Right lobe of liver (tissue), 6 donors: ENCODE measurements around the gene ARSA. TPM values are rescaled to one million over a fixed set of nuclear protein-coding genes. Genes with fewer than 3 reads are reported as not detected.
"Not testable (repeated sequence)": the region's sequence is repeated elsewhere in the genome, so short reads cannot be mapped to it uniquely, and the experiment has no call there.

ENCODE experiments used
- ATAC-seq, 4 donors: fragments of 200-7000 bp; cut with Tn5 transposase; one replicate each; pipeline ENCODE4 v1.9.1; 2020; ENCODE audit warnings: mild to moderate bottlenecking in 4 of 4, moderate library complexity in 4 of 4
- DNase-seq, 3 donors: peaks; one replicate each; pipeline ENCODE4 v3.0.0-alpha.2; 2020
- H3K27ac ChIP-seq, 3 donors: fragments of 200-600 bp; one replicate each; pipeline ENCODE4 v1.8.0; 2022
- H3K27me3 ChIP-seq, 2 donors: fragments of 200-600 bp; one replicate each; pipeline ENCODE4 v1.8.0; 2022
- H3K36me3 ChIP-seq, 4 donors: fragments of 200-600 bp; sonication (generic) in 1 of 4; one replicate each; pipeline versions ENCODE4 v1.5.1 to v1.8.0; 2017 to 2022; ENCODE audit warnings: control low read depth in 1 of 4
- H3K4me1 ChIP-seq, 4 donors: fragments of 200-600 bp; sonication (generic) in 1 of 4; one replicate each; pipeline versions ENCODE4 v1.5.1 to v1.8.0; 2017 to 2022; ENCODE audit warnings: control low read depth in 1 of 4
- H3K4me3 ChIP-seq, 3 donors: fragments of 200-600 bp; one replicate each; pipeline ENCODE4 v1.8.0; 2022
- H3K9me3 ChIP-seq, 4 donors: fragments of 200-600 bp; sonication (generic) in 1 of 4; one replicate each; pipeline versions ENCODE4 v1.5.1 to v1.8.0; 2017 to 2022; ENCODE audit warnings: control low read depth in 1 of 4
- POLR2A ChIP-seq: fragments of 450-650 bp; IDR thresholded peaks from one replicate; pipeline ENCODE4 v1.6.1; 2017; ENCODE audit warnings: antibody characterized with exemption, mild to moderate bottlenecking
- WGBS: methylation state at CpG from one replicate; pipeline ENCODE4 v1.1.6; 2018; ENCODE audit warnings: low coverage, low lambda C conversion rate; ENCODE audit not compliant: insufficient coverage; ENCODE audit errors: missing lambda C conversion rate; 5-methylcytosine and 5-hydroxymethylcytosine counted together
- intact Hi-C, 2 donors: fragments of 100-400 bp; cut with DNase I; formaldehyde crosslinking; loops; one replicate each; pipeline versions ENCODE4 v1.11.2 to v1.14.1; 2022
- total RNA-seq, 6 experiments: library from RNA; depleted of rRNA in 2 of 6; stranded (reverse); fragments of >200 nt in 2 of 6; fragmentation: NEBNext Ultra II Directional in 3 of 6; extraction: Animal tissue kit (Norgen Biotek cat#: 25700) in 3 of 6; gene quantifications; one replicate each; pipeline versions ENCODE4 v1.1.0 to v1.2.4, GENCODE V29; 2016 to 2023
- TF ChIP-seq, protein P1 (sequence below), 4 donors: fragments of 200-600 bp in 3 of 4; fragments of 450-650 bp in 1 of 4; IDR thresholded peaks; one replicate each; pipeline versions ENCODE4 v1.5.1 to v1.8.0; 2016 to 2022; ENCODE audit warnings: antibody characterized with exemption in 4 of 4, mild to moderate bottlenecking in 2 of 4
- donor health status: DM: no; HTN: yes; CAD: no.
- donor health status: DM: no; HTN: no; CAD: no.
- donor health status: DM: no; HTN: no; CAD: no.
- donor health status: DM: no; HTN: yes; CAD: no.
- donor health status: DM: no; HTN: yes; CAD: no.

ARSA gene
- total RNA-seq, 6 experiments from 2014 or later: 20.8 to 47.3 (median 38.6) TPM

DNA sequence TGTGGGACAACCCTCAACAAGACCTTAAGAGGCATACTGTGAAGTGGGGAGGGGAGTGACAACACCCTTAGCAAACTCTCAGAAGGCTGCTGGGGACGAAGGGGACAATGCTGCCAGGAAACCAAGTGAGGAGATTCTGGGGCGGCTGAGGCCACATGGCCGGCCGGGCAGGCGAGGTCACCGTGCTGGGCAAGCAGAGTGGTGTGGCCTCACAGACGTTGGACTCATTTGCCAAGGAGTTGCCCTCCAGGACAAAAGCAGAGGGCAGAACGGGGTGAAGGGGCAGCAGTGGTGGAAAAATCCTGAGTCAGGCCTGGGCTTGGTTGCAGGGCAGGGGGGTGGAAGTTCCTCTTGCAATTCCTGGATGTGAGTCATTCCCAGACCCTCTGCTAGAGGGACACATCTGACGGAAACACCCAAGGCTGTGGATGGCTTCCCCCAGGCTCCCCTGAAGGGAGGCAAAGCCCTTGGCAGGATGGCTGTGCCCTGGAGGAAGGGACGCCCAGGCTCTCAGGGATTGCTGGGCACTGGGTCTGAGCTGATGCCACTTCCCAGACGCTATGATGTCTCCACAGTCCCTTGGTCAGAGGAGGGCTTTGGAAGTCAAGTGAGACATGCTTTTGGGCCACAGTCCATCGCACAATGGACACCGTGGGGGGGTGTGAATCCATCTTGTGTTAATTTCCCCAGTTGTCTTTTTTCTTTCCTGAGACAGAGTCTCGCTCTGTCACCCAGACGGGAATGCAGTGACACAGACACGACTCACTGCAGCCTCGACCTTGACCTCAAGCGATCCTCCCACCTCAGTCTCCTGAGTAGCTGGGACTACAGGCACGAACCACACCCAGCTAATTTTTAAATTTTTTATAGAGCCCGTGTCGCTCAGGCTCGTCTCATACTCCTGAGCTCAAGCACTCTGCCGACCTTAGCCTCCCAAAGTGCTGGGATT, 28.4 kb upstream of the ARSA start:
- no peaks in the 10 kb centered on the region for H3K4me1 ChIP-seq
- ATAC-seq: peak; percentile 76 to 89 (median 86)
- H3K4me3 ChIP-seq: no peak overlapping the region
- no peaks in the 10 kb centered on the region for H3K27me3 ChIP-seq
- intact Hi-C loops: no loop called here
- no peaks in the 10 kb centered on the region for H3K36me3 ChIP-seq
- DNase-seq: peak in 1 of 3 donors; percentile 48
- H3K27ac ChIP-seq: peak overlapping the region in 1 of 3 donors; percentile 38
- no peaks in the 10 kb centered on the region for H3K9me3 ChIP-seq
- WGBS: 68% methylated on average over 6 of the region's 23 CpGs
- TF ChIP-seq, protein P1, sequence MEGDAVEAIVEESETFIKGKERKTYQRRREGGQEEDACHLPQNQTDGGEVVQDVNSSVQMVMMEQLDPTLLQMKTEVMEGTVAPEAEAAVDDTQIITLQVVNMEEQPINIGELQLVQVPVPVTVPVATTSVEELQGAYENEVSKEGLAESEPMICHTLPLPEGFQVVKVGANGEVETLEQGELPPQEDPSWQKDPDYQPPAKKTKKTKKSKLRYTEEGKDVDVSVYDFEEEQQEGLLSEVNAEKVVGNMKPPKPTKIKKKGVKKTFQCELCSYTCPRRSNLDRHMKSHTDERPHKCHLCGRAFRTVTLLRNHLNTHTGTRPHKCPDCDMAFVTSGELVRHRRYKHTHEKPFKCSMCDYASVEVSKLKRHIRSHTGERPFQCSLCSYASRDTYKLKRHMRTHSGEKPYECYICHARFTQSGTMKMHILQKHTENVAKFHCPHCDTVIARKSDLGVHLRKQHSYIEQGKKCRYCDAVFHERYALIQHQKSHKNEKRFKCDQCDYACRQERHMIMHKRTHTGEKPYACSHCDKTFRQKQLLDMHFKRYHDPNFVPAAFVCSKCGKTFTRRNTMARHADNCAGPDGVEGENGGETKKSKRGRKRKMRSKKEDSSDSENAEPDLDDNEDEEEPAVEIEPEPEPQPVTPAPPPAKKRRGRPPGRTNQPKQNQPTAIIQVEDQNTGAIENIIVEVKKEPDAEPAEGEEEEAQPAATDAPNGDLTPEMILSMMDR (IDR thresholded peaks at IDR 0.05): no peak
- no peak for TF ChIP-seq POLR2A

DNA sequence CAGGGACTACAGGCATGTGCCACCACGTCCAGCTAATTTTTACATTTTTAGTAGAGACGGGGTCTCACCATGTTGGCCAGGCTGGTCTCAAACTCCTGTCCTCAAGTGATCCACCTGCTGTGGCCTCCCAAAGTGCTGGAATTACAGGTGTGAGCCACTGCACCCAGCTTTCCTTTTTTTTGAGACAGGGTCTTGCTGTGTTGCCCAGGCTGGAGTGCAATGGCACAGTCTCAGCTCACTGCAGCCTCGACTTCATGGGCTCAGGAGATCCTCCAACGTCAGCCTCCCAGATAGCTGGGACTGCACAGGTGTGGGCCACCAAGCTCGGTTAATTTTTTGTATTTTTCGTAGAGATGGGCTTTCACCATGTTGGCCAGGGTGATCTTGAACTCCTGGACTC, 26.7 kb upstream of the ARSA start:
- H3K27me3 ChIP-seq, DNase-seq, H3K36me3 ChIP-seq, H3K4me1 ChIP-seq, ATAC-seq, H3K27ac ChIP-seq, intact Hi-C loops, H3K4me3 ChIP-seq, H3K9me3 ChIP-seq: not testable (repeated sequence)
- 78% methylated on average over 4 of the region's 6 CpGs for WGBS

DNA sequence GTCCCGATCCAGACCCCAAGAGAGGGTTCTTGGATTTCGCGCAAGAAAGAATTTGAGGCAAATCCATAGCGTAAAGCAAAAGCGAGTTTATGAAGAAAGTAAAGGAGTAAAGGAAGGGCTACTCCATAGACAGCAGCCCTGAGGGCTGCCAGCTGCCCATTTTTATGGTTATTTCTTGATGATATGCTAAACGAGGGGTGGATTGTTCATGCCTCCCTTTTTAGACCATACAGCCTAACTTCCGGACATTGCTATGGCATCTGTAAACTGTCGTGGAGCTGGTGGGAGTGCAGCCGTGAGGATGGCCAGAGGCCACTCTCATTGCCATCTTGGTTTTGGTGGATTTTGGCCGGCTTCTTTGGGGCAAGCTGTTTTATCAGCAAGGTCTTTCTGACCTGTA, 25.3 kb upstream of the ARSA start:
- WGBS: 89% methylated on average over 4 of the region's 10 CpGs
- ATAC-seq: no peak
- H3K27me3 ChIP-seq: no peaks in the 10 kb centered on the region

DNA sequence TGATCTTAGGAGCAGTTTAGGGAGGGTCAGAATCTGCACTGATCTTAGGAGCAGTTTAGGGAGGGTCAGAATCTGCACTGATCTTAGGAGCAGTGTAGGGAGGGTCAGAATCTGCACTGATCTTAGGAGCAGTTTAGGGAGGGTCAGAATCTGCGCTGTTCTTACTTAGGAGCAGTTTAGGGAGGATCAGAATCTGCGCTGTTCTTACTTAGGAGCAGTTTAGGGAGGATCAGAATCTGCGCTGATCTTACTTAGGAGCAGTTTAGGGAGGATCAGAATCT, 15.8 kb upstream of the ARSA start:
- 57% methylated on average over 3 of the region's 3 CpGs for WGBS
- H3K4me3 ChIP-seq, H3K9me3 ChIP-seq, H3K36me3 ChIP-seq, H3K27ac ChIP-seq, ATAC-seq, H3K27me3 ChIP-seq, DNase-seq, intact Hi-C loops: not testable (repeated sequence)
- peaks cover 0 to 27% (median 12%) of the 10 kb centered on the region in 4 donors for H3K4me1 ChIP-seq

More for the DNA sequence above, 25.3 kb upstream of the ARSA start:
- H3K9me3 ChIP-seq: no peaks in the 10 kb centered on the region
- no peak for TF ChIP-seq POLR2A
- TF ChIP-seq, protein P1 (IDR thresholded peaks at IDR 0.05): no peak
- no peak overlapping the region for H3K4me3 ChIP-seq
- no peak overlapping the region for H3K27ac ChIP-seq
- DNase-seq: no peak
- H3K36me3 ChIP-seq: no peaks in the 10 kb centered on the region
- no peaks in the 10 kb centered on the region for H3K4me1 ChIP-seq
- intact Hi-C loops: no loop called here

DNA sequence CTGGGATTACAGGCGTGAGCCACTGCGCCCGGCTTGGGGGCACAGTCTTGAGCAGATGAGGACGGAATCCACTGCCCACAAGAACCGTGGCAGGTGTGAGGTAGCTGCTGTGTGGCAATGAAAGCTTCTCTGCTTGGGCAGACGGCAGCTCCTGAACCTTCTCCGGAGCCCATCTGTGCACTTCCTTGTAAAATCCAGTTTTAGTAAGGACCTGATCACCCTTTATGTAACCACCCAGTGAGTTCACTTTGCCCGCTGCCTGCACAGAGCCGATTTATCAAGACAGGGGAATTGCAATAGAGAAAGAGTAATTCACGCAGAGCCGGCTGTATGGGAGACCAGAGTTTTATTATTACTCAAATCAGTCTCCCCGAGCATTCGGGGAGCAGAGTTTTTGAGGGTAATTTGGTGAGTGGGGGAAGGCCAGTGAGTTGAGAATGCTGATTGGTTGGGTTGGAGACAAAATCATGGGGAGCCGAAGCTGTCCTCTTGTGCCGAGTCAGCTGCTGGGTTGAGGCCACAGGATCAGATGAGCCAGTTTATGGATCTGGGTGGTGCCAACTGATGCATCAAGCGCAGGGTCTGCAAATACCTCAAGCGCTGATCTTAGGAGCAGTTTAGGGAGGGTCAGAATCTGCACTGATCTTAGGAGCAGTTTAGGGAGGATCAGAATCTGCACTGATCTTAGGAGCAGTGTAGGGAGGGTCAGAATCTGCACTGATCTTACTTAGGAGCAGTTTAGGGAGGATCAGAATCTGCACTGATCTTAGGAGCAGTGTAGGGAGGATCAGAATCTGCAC, 15.3 kb upstream of the ARSA start:
- H3K27me3 ChIP-seq, ATAC-seq, DNase-seq, H3K36me3 ChIP-seq, H3K4me3 ChIP-seq, H3K9me3 ChIP-seq, H3K27ac ChIP-seq, intact Hi-C loops: not testable (repeated sequence)
- peaks cover 0 to 27% (median 12%) of the 10 kb centered on the region in 4 donors for H3K4me1 ChIP-seq
- WGBS: 80% methylated on average over 11 of the region's 17 CpGs
